ENCODE data around the gene MRPL32. TPM values are rescaled to one million over a fixed set of nuclear protein-coding genes. Genes with fewer than 3 reads are reported as not detected.

MRPL32 gene
- total and polyA plus RNA-seq, 8 donors, result 19.7 to 51.9 (median 26.3) TPM

- no peak for FAIRE-seq
- no peak for ATAC-seq
- Histone ChIP-seq H3K36me3 (no peaks in the 10 kb centered on the region), H3K4me1 (peaks cover 20 to 37% (median 27%) of the 10 kb centered on the region in 3 donors), H3K27me3 (no peaks in the 10 kb centered on the region), H3K27ac (peak overlapping the region in 1 of 4 donors; percentile 5), H3K9me3 (no peaks in the 10 kb centered on the region), H3K4me3 (no peak overlapping the region)
- 78 to 86% methylated on average over 2 of the region's 2 CpGs for WGBS, 2 donors
- intact Hi-C loops (cut with DNase I), result no loop called here
- no peak for TF ChIP-seq CTCF (IDR thresholded peaks at IDR 0.05)
- no peak for DNase-seq
Observed at GRCh38 chr7:42910306-42910705, 21.9 kb upstream of the MRPL32 start.

GRCh38 chr7:42911454-42912447 lies 20.4 kb upstream of the MRPL32 start, which contains the start of gene C7orf25:
TSS of gene C7orf25 (minus strand) at chr7:42912070. CDS start at chr7:42910900, 1,170 bp downstream.
- peaks cover 0 to 6% (median 0%) of the 10 kb centered on the region in 3 donors for H3K36me3 ChIP-seq
- peak within 1 kb of the TSS; percentile 50 to 80 (median 69) for H3K27ac ChIP-seq
- intact Hi-C loops (cut with DNase I), result no loop called here
- peaks cover 20 to 37% (median 27%) of the 10 kb centered on the region in 3 donors for H3K4me1 ChIP-seq
- TF ChIP-seq CTCF (IDR thresholded peaks at IDR 0.05), result no peak
- no peaks in the 10 kb centered on the region for H3K27me3 ChIP-seq
- DNase-seq (peak; percentile 97 to 99 (median 98)), FAIRE-seq (no peak), ATAC-seq (peak; percentile 95 to 97 (median 96))
- H3K9me3 ChIP-seq, result no peaks in the 10 kb centered on the region
- WGBS, 2 donors, result 0% methylated on average over 69 to 95 of the region's 95 CpGs
- peak within 1 kb of the TSS; percentile 63 to 92 (median 78) for H3K4me3 ChIP-seq

GRCh38 chr7:42913591-42913990 lies 18.6 kb upstream of the MRPL32 start:
- FAIRE-seq (no peak), ATAC-seq (no peak), DNase-seq (no peak)
- Histone ChIP-seq H3K36me3 (peaks cover 0 to 15% (median 0%) of the 10 kb centered on the region in 3 donors), H3K27ac (no peak overlapping the region), H3K27me3 (no peaks in the 10 kb centered on the region), H3K4me1 (peaks cover 11 to 24% (median 17%) of the 10 kb centered on the region in 3 donors), H3K4me3 (no peak overlapping the region), H3K9me3 (no peaks in the 10 kb centered on the region)
- intact Hi-C loops (cut with DNase I), result no loop called here
- TF ChIP-seq CTCF (IDR thresholded peaks at IDR 0.05), result no peak
- WGBS, 2 donors, result 57 to 77% methylated on average over 2 of the region's 2 CpGs

- no peak for FAIRE-seq
- Histone ChIP-seq H3K27ac (no peak overlapping the region), H3K36me3 (peaks cover 0 to 15% (median 0%) of the 10 kb centered on the region in 3 donors), H3K4me3 (no peak overlapping the region), H3K9me3 (no peaks in the 10 kb centered on the region), H3K4me1 (peaks cover 7 to 20% (median 13%) of the 10 kb centered on the region in 3 donors), H3K27me3 (no peaks in the 10 kb centered on the region)
- TF ChIP-seq CTCF (IDR thresholded peaks at IDR 0.05), result no peak
- no peak for DNase-seq
- 76 to 79% methylated on average over 6 of the region's 6 CpGs for WGBS, 2 donors
- intact Hi-C loops (cut with DNase I), result no loop called here
- ATAC-seq, result no peak
Observed at GRCh38 chr7:42914009-42914408, 18.2 kb upstream of the MRPL32 start.
